Activated CD4-positive, alpha-beta T cell treated with anti-CD3 and anti-CD28 coated beads, Interleukin-2, amount 10 ng/mL, durations not matched to agents 7 days and 5 days (primary cell): ENCODE results near the gene ESRRB. TPM values are rescaled to one million over a fixed set of nuclear protein-coding genes. Genes with fewer than 3 reads are reported as not detected.

ENCODE experiments used
- CTCF ChIA-PET: fragments of 350-600 bp; sonication (Branson Sonifier 250); formaldehyde crosslinking; loops from one replicate; lab custom pipeline; 2021; ENCODE audit warnings: antibody characterized with exemption; lab: Charles Lee
- POLR2A ChIA-PET: fragments of 350-600 bp; sonication (Branson Sonifier 250); formaldehyde crosslinking; loops from one replicate; lab custom pipeline; 2021; ENCODE audit warnings: antibody characterized with exemption; lab: Charles Lee
- DNase-seq: peaks from one replicate; pipeline ENCODE4 v3.0.0-alpha.2; 2020
- H3K27ac Mint-ChIP-seq: one replicate; pipeline ENCODE4 v1.8.0; 2021; ENCODE audit warnings: mild to moderate bottlenecking, moderate library complexity, mixed read lengths
- H3K27me3 Mint-ChIP-seq: one replicate; pipeline ENCODE4 v1.8.0; 2021; ENCODE audit warnings: mixed read lengths
- H3K36me3 Mint-ChIP-seq: one replicate; pipeline ENCODE4 v1.8.0; 2021; ENCODE audit warnings: low read depth, mixed read lengths
- H3K4me1 Mint-ChIP-seq: one replicate; pipeline ENCODE4 v1.8.0; 2021; ENCODE audit warnings: mixed read lengths
- H3K4me3 Mint-ChIP-seq: one replicate; pipeline ENCODE4 v1.8.0; 2021; ENCODE audit warnings: mild to moderate bottlenecking, moderate library complexity, mixed read lengths
- H3K9me3 Mint-ChIP-seq: one replicate; pipeline ENCODE4 v1.8.0; 2021; ENCODE audit warnings: mixed read lengths
- total RNA-seq, 2 experiments: library from RNA; stranded (reverse); gene quantifications; one replicate each; pipeline ENCODE4 v1.2.3, GENCODE V29; 2021

The ESRRB gene
- total RNA-seq, 2 experiments from 2014 or later, result 0.22 TPM; not detected in 1

DNA sequence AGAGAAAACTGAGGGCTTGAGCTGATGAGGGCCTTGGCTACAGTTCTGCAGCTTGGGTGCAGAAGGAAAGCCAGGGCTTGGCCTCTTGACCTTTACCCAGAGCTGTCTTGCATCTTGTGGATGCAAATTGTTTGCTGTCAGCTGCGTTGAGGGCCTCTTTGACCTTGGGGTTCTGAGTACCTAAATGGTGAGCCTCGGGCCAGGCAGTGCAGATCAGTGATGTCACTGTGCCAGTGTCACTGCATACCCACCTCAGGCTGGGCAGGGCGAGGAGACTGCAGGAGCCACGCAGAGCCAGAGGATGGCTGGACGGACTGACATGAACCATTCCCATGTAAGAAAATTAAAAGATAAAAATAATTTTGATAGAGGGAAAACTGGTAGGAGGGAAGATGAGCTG lies 18.6 kb downstream of the ESRRB start:
- no peaks in the 10 kb centered on the region for H3K9me3 Mint-ChIP-seq
- DNase-seq, result no peak
- H3K27ac Mint-ChIP-seq, result no peak overlapping the region
- no peak overlapping the region for H3K4me3 Mint-ChIP-seq
- ChIA-PET CTCF (no interaction called here), POLR2A (interaction anchor here (0.6 kb wide), 1 partner anchor 203 kb away, joined by 3 read pairs; no protein-coding TSS in a partner anchor)
- H3K36me3 Mint-ChIP-seq, result no peaks in the 10 kb centered on the region
- peaks cover 7% of the 10 kb centered on the region for H3K27me3 Mint-ChIP-seq
- H3K4me1 Mint-ChIP-seq, result no peaks in the 10 kb centered on the region

GRCh38 chr14:76395161-76395560 lies 19.2 kb downstream of the ESRRB start:
- Mint-ChIP-seq H3K4me1 (no peaks in the 10 kb centered on the region), H3K27ac (no peak overlapping the region), H3K4me3 (no peak overlapping the region), H3K9me3 (no peaks in the 10 kb centered on the region), H3K27me3 (peaks cover 7% of the 10 kb centered on the region), H3K36me3 (no peaks in the 10 kb centered on the region)
- no peak for DNase-seq
- CTCF ChIA-PET, result no interaction called here
- POLR2A ChIA-PET, result no interaction called here

DNA sequence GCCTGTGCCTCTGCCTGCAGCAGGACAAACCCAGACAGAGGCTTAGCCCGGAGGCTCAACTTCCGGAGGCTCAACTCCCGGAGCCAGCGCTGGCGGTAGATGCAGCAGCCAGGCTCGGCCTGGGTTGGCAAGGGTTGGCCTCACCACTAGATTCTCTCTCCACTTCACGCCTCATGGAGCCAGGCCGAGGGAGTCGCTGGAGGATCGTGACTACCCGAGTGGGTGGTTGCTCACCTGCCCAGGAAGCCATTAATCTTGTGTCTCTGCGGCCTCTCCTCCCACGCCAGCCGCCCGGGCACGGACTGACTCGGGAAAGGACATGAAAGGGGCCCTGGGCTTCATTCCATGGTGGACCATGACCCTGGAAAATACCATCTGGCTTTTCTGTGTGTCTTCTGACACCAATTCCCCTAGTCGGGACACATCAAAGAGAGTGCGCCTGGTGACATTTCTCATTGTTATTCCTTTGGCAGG lies 20.8 kb downstream of the ESRRB start:
- H3K4me1 Mint-ChIP-seq, result no peaks in the 10 kb centered on the region

GRCh38 chr14:76405627-76406026 lies 29.7 kb downstream of the ESRRB start:
- CTCF ChIA-PET, result interaction anchor here (0.5 to 0.7 kb wide), 3 partner anchors 17 to 1034 kb away, joined by 3 to 5 read pairs (median 4); no protein-coding TSS in a partner anchor

More for the DNA sequence above, 20.8 kb downstream of the ESRRB start:
- Mint-ChIP-seq H3K4me3 (no peak overlapping the region), H3K27ac (no peak overlapping the region), H3K27me3 (peaks cover 7% of the 10 kb centered on the region), H3K9me3 (no peaks in the 10 kb centered on the region), H3K36me3 (no peaks in the 10 kb centered on the region)
- POLR2A ChIA-PET, result no interaction called here
- CTCF ChIA-PET, result interaction anchor here (1.1 kb wide), 1 partner anchor 44 kb away, joined by 3 read pairs; no protein-coding TSS in a partner anchor
- no peak for DNase-seq

DNA sequence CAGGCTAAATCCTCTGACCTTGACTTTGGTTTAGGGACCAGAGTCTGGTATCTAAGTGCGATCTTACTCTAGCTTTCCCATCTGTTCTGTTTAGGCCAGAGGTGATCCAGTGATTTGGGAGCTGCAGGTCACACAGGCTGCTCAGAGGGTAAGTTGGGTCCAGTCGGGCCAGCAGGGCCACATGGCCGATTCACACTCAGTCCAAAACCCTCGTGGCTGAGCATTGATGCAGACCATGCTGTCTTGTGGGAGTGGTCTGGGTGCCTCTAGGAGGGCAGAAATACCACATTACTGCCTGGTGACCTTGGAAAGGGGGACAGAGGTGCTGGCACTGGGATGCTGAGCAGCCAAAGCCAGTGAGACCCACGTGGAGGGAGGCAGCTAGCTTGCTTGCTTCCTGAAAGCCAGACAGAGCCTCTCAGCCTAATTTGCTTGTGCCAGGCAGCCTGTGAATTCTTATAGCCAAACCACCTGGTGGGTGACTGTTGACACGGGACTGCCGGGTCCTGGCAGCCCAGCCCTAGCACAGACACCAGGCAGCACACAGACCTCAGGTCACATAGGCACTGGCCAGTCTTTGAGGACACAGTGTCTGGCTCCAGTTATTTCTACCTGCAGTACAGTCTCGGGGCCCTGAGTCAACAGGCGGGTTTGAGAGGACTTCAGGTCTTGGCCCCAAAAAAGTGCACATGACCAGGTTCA lies 31.7 kb downstream of the ESRRB start:
- CTCF ChIA-PET, result no interaction called here
- peaks cover 8% of the 10 kb centered on the region for H3K27me3 Mint-ChIP-seq
- POLR2A ChIA-PET, result no interaction called here
- H3K36me3 Mint-ChIP-seq, result no peaks in the 10 kb centered on the region
- no peak overlapping the region for H3K27ac Mint-ChIP-seq
- H3K4me1 Mint-ChIP-seq, result no peaks in the 10 kb centered on the region
- H3K4me3 Mint-ChIP-seq, result no peak overlapping the region
- DNase-seq, result no peak
- no peaks in the 10 kb centered on the region for H3K9me3 Mint-ChIP-seq

More at GRCh38 chr14:76405627-76406026, 29.7 kb downstream of the ESRRB start:
- Mint-ChIP-seq H3K27me3 (no peaks in the 10 kb centered on the region), H3K27ac (no peak overlapping the region), H3K9me3 (no peaks in the 10 kb centered on the region), H3K4me1 (no peaks in the 10 kb centered on the region), H3K36me3 (no peaks in the 10 kb centered on the region), H3K4me3 (no peak overlapping the region)
- no peak for DNase-seq
- POLR2A ChIA-PET, result no interaction called here

- no peak for DNase-seq
- Mint-ChIP-seq H3K27me3 (peaks cover 15% of the 10 kb centered on the region), H3K4me1 (no peaks in the 10 kb centered on the region), H3K9me3 (no peaks in the 10 kb centered on the region), H3K4me3 (no peak overlapping the region), H3K36me3 (no peaks in the 10 kb centered on the region), H3K27ac (no peak overlapping the region)
- ChIA-PET CTCF (no interaction called here), POLR2A (no interaction called here)
Observed at GRCh38 chr14:76408877-76409276, 32.9 kb downstream of the ESRRB start.

GRCh38 chr14:76412501-76412900 lies 36.6 kb downstream of the ESRRB start:
- Mint-ChIP-seq H3K9me3 (no peaks in the 10 kb centered on the region), H3K27me3 (peaks cover 27% of the 10 kb centered on the region), H3K36me3 (no peaks in the 10 kb centered on the region), H3K27ac (no peak overlapping the region), H3K4me1 (peaks cover 3% of the 10 kb centered on the region), H3K4me3 (no peak overlapping the region)
- ChIA-PET CTCF (interaction anchor here (0.8 to 1.1 kb wide), 2 partner anchors 25 to 362 kb away, joined by 3 read pairs; no protein-coding TSS in a partner anchor), POLR2A (no interaction called here)
- no peak for DNase-seq

- Mint-ChIP-seq H3K27me3 (peaks cover 27% of the 10 kb centered on the region), H3K27ac (no peak overlapping the region), H3K4me3 (no peak overlapping the region), H3K4me1 (peaks cover 3% of the 10 kb centered on the region), H3K9me3 (no peaks in the 10 kb centered on the region), H3K36me3 (no peaks in the 10 kb centered on the region)
- DNase-seq, result no peak
- ChIA-PET CTCF (interaction anchor here (0.8 to 1.1 kb wide), 2 partner anchors 26 to 363 kb away, joined by 3 read pairs; no protein-coding TSS in a partner anchor), POLR2A (no interaction called here)
Observed at GRCh38 chr14:76413106-76413961, 37.4 kb downstream of the ESRRB start.

DNA sequence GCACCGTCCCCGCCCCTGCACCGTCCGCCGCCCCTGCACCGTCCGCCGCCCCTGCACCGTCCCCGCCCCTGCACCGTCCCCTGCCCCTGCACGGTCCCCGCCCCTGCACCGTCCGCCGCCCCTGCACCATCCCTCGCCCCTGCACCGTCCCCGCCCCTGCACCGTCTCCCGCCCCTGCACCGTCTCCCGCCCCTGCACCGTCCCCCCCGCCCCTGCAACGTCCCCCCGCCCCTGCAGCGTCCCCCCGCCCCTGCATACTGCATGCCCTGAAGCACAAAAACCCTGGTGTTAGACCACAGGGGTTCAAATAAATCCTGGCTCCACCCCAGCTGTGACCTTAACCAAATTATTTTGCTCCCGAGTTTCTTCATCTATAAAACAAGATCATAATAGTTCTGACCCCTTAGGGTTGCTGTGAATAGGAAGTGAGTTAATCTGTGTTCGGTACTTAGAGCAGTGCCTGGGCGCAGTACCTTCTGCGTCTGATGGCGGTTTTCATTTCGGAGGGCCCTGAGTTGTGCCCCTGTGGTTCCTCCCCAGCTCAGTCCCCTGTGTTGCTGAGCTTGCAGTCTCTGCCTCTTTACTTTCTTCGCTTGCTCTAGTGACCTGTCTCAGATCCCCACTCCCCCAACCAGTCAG lies 38.1 kb downstream of the ESRRB start:
- no peak overlapping the region for H3K4me3 Mint-ChIP-seq
- no peaks in the 10 kb centered on the region for H3K9me3 Mint-ChIP-seq
- POLR2A ChIA-PET, result no interaction called here

DNA sequence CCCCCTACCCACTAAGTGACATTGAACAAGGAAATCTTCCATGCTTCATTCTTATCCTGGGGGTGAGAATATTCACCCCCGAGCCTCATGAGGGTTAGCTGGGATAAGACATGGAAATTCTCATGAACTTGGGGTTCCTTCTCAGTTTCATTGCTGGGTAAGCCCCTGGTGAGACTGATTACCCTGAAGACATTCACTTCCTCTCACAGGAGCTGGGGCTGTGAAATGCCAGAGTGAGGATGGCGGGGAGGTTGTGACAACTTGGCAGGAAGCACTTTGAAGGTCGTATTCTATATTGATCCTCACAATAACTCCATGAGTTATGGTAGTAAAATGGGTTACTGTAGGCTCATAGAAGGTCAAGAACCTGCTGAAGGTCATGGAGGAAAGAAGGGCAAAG lies 43.5 kb downstream of the ESRRB start:
- Mint-ChIP-seq H3K4me1 (no peaks in the 10 kb centered on the region), H3K27ac (no peak overlapping the region), H3K36me3 (no peaks in the 10 kb centered on the region), H3K4me3 (no peak overlapping the region), H3K27me3 (peaks cover 8% of the 10 kb centered on the region), H3K9me3 (no peaks in the 10 kb centered on the region)
- DNase-seq, result no peak
- POLR2A ChIA-PET, result no interaction called here
- CTCF ChIA-PET, result no interaction called here

More for the DNA sequence above, 38.1 kb downstream of the ESRRB start:
- Mint-ChIP-seq H3K27ac (no peak overlapping the region), H3K27me3 (peaks cover 27% of the 10 kb centered on the region), H3K36me3 (no peaks in the 10 kb centered on the region), H3K4me1 (peaks cover 3% of the 10 kb centered on the region)
- CTCF ChIA-PET, result no interaction called here
- DNase-seq, result no peak

GRCh38 chr14:76420827-76421226 lies 44.9 kb downstream of the ESRRB start:
- DNase-seq, result no peak
- no peaks in the 10 kb centered on the region for H3K9me3 Mint-ChIP-seq
- H3K27me3 Mint-ChIP-seq, result no peaks in the 10 kb centered on the region
- CTCF ChIA-PET, result interaction anchor here (1.1 kb wide), 1 partner anchor 7 kb away, joined by 3 read pairs; no protein-coding TSS in a partner anchor
- H3K4me3 Mint-ChIP-seq, result no peak overlapping the region
- H3K27ac Mint-ChIP-seq, result no peak overlapping the region
- POLR2A ChIA-PET, result interaction anchor here (0.6 kb wide), 1 partner anchor 138 kb away, joined by 4 read pairs; no protein-coding TSS in a partner anchor
- H3K4me1 Mint-ChIP-seq, result no peaks in the 10 kb centered on the region
- no peaks in the 10 kb centered on the region for H3K36me3 Mint-ChIP-seq

DNA sequence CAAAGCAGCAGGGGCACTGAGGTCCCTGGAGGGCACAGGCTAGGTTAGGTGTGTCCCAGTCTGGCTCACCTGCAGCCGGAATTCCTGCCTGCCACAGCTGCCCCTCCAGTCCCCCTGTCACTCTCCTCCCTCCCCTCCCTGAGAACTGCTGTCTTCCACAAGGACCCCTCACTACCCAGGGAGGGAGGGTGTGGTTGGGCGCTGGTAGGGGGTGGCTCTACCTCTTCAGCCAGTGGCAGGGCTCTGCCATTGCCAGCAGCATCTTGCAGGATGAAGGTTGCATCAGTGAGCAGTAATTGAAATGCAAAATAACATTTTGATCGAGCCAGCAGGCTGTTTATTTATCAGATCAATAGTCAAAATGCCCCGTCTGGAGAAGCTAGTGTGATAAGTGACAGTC lies 45.7 kb downstream of the ESRRB start:
- ChIA-PET POLR2A (no interaction called here), CTCF (no interaction called here)
- no peaks in the 10 kb centered on the region for H3K36me3 Mint-ChIP-seq
- no peaks in the 10 kb centered on the region for H3K4me1 Mint-ChIP-seq
- no peak overlapping the region for H3K4me3 Mint-ChIP-seq
- no peak overlapping the region for H3K27ac Mint-ChIP-seq
- no peak for DNase-seq
- no peaks in the 10 kb centered on the region for H3K9me3 Mint-ChIP-seq
- H3K27me3 Mint-ChIP-seq, result peaks cover 2% of the 10 kb centered on the region
